ENCODE measurements around the gene B9D1. TPM values are rescaled to one million over a fixed set of nuclear protein-coding genes. Genes with fewer than 3 reads are reported as not detected.
A peak's percentile ranks its signal among the peaks of the same experiment; 100 is the strongest.

Gene B9D1
- total and polyA plus RNA-seq, 9 of the 15 experiments (the other 6 are each of a cell fraction or from before 2014, with no cell fraction given) = 8.9 to 28.0 (median 17.9) TPM

GRCh38 chr17:19334331-19334730, 28.2 kb downstream of the B9D1 start:
- Histone ChIP-seq H3K4me1 (replicated peaks in 1 of 2; ENCODE audit: control insufficient read depth in 2 of 2, insufficient read depth in 2 of 2, low read length in 2 of 2) (peaks cover 0 to 12% of the 10 kb centered on the region in 2 experiments; a peak in 2 of 5 replicates), H3K9ac (ENCODE audit: insufficient read depth in 1 of 2, low read depth in 2 of 2, low read length in 2 of 2) (peak overlapping the region in 1 of 2 experiments; percentile 31; a peak in 1 of 4 replicates), H3K79me2 (ENCODE audit: control insufficient read depth, insufficient read depth, low read length) (no peaks in the 10 kb centered on the region), H3K9me3 (replicated peaks; ENCODE audit: control insufficient read depth, insufficient read depth, low read depth, low read length) (no peaks in the 10 kb centered on the region), H2AFZ (ENCODE audit: low read depth, low read length) (no peak overlapping the region), H3K4me2 (ENCODE audit: insufficient read depth, low read length) (no peak overlapping the region), H3K27me3 (ENCODE audit: control insufficient read depth in 2 of 2, insufficient read depth in 2 of 2, low read length in 2 of 2) (no peaks in the 10 kb centered on the region), H3K27ac (ENCODE audit: extremely low read depth, low read depth, low read length) (no peak overlapping the region), H3K9me1 (ENCODE audit: control insufficient read depth, insufficient read depth, low read length) (no peaks in the 10 kb centered on the region), H3K4me3 (no peak overlapping the region), H3K36me3 (ENCODE audit: control insufficient read depth, insufficient read depth, low read length) (no peaks in the 10 kb centered on the region; the same call in 2 of the 3 replicates), H4K20me1 (replicated peaks; ENCODE audit: control insufficient read depth, insufficient read depth, low read length) (no peaks in the 10 kb centered on the region)
- ChIA-PET POLR2A (interaction anchor here (1.0 kb wide), 1 partner anchor 21 kb away, joined by 4 read pairs; no protein-coding TSS in a partner anchor), CTCF (ENCODE audit: low intra/inter-chr PET ratio) (no interaction called here)
- no peak for FAIRE-seq
- no TSS peak for BruUV-seq (replicated peaks)
- ATAC-seq = no peak
- no peak for DNase-seq (ENCODE audit: extremely low read depth in 1 of 4, low spot score in 3 of 4)
- in situ Hi-C loops (cut with MboI) (no loop called here), intact Hi-C loops (cut with micrococcal nuclease) (no loop called here)
- 85% methylated on average over 4 of the region's 6 CpGs for WGBS (ENCODE audit: insufficient coverage, low coverage, missing lambda C conversion rate)
- TF ChIP-seq FOXJ3 (CRISPR knock-in tag; IDR thresholded peaks at IDR 0.05) (no peak), ZNF76 (CRISPR knock-in tag; IDR thresholded peaks at IDR 0.05; ENCODE audit: borderline replicate concordance) (no peak), ZKSCAN3 (CRISPR knock-in tag; IDR thresholded peaks at IDR 0.05) (no peak), KAT8 (IDR thresholded peaks at IDR 0.05; ENCODE audit: low read depth) (no peak), ZNF184 (CRISPR knock-in tag; IDR thresholded peaks at IDR 0.05) (no peak), MAX (CRISPR knock-in tag; IDR thresholded peaks at IDR 0.05) (no peak), POLR2AphosphoS2 (IDR thresholded peaks at IDR 0.05; ENCODE audit: low read length) (no peak), CHD4 (IDR thresholded peaks at IDR 0.05; ENCODE audit: insufficient read depth, insufficient replicate concordance, low read depth, low read length, poor library complexity, severe bottlenecking) (no peak), TEAD2 (tag; IDR thresholded peaks at IDR 0.05) (no peak), GATAD2A (IDR thresholded peaks at IDR 0.05) (no peak), ZNF253 (CRISPR knock-in tag; conservative IDR thresholded peaks at IDR 0.05) (no peak), MEF2D (tag; conservative IDR thresholded peaks at IDR 0.05; ENCODE audit: low read depth) (no peak), CXXC5 (CRISPR knock-in tag; IDR thresholded peaks at IDR 0.05) (no peak), KAT7 (CRISPR knock-in tag; IDR thresholded peaks at IDR 0.05; ENCODE audit: borderline replicate concordance) (no peak), RAD21 (CRISPR knock-in tag; conservative IDR thresholded peaks at IDR 0.05 in 1 of 2, IDR thresholded peaks at IDR 0.05 in 1 of 2) (no peak), PHF21A (IDR thresholded peaks at IDR 0.05; ENCODE audit: borderline replicate concordance, low read depth) (no peak)
- TF ChIP-seq, protein P1, sequence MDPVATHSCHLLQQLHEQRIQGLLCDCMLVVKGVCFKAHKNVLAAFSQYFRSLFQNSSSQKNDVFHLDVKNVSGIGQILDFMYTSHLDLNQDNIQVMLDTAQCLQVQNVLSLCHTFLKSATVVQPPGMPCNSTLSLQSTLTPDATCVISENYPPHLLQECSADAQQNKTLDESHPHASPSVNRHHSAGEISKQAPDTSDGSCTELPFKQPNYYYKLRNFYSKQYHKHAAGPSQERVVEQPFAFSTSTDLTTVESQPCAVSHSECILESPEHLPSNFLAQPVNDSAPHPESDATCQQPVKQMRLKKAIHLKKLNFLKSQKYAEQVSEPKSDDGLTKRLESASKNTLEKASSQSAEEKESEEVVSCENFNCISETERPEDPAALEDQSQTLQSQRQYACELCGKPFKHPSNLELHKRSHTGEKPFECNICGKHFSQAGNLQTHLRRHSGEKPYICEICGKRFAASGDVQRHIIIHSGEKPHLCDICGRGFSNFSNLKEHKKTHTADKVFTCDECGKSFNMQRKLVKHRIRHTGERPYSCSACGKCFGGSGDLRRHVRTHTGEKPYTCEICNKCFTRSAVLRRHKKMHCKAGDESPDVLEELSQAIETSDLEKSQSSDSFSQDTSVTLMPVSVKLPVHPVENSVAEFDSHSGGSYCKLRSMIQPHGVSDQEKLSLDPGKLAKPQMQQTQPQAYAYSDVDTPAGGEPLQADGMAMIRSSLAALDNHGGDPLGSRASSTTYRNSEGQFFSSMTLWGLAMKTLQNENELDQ (CRISPR knock-in tag; IDR thresholded peaks at IDR 0.05; ENCODE audit: borderline replicate concordance) = no peak

Data from K562 (cell line).